Chondrocyte (in vitro differentiated cells): ENCODE data around the gene MGAT3. TPM values are rescaled to one million over a fixed set of nuclear protein-coding genes. Genes with fewer than 3 reads are reported as not detected.

ENCODE experiments used
- DNase-seq: peaks from one replicate; pipeline ENCODE4 v3.0.0; 2021; ENCODE audit warnings: mixed read lengths, low spot score
- H3K27ac Mint-ChIP-seq: one replicate; pipeline ENCODE4 v1.8.0; 2021; ENCODE audit warnings: mild to moderate bottlenecking, moderate library complexity, mixed read lengths; ENCODE audit not compliant: unreplicated experiment
- H3K27me3 Mint-ChIP-seq: 2 replicates; pipeline ENCODE4 v1.8.0; 2021; ENCODE audit warnings: low read depth, mixed read lengths
- H3K36me3 Mint-ChIP-seq: 2 replicates; pipeline ENCODE4 v1.8.0; 2021; ENCODE audit warnings: low read depth, mixed read lengths
- H3K4me1 Mint-ChIP-seq: 2 replicates; pipeline ENCODE4 v1.8.0; 2021; ENCODE audit warnings: low read depth, mild to moderate bottlenecking, mixed read lengths
- H3K4me3 Mint-ChIP-seq: one replicate; pipeline ENCODE4 v1.8.0; 2021; ENCODE audit warnings: mild to moderate bottlenecking, moderate library complexity, mixed read lengths; ENCODE audit not compliant: unreplicated experiment
- H3K9me3 Mint-ChIP-seq: 2 replicates; pipeline ENCODE4 v1.8.0; 2021; ENCODE audit warnings: low read depth, mixed read lengths
- CTCF ChIP-seq: fragments of 200-600 bp; sonication (generic); IDR thresholded peaks from 2 replicates; pipeline ENCODE4 v1.5.0; 2021; ENCODE audit warnings: antibody characterized with exemption, mild to moderate bottlenecking, moderate library complexity
- total RNA-seq: library from RNA; stranded (reverse); gene quantifications from 3 replicates; pipeline ENCODE4 v1.2.1, GENCODE V29; 2021

MGAT3 gene
- total RNA-seq, 1 donor from 2014 or later = 6.1 TPM

GRCh38 chr22:39481054-39481453 is 24.2 kb downstream of the MGAT3 start:
- Mint-ChIP-seq H3K27ac (no peak overlapping the region), H3K27me3 (no peaks in the 10 kb centered on the region), H3K4me1 (no peaks in the 10 kb centered on the region), H3K9me3 (no peaks in the 10 kb centered on the region), H3K36me3 (no peaks in the 10 kb centered on the region), H3K4me3 (no peak overlapping the region)
- no peak for DNase-seq
- TF ChIP-seq CTCF = no peak

- no peak for TF ChIP-seq CTCF
- Mint-ChIP-seq H3K4me1 (no peaks in the 10 kb centered on the region), H3K9me3 (no peaks in the 10 kb centered on the region), H3K4me3 (no peak overlapping the region), H3K27me3 (no peaks in the 10 kb centered on the region), H3K36me3 (no peaks in the 10 kb centered on the region), H3K27ac (no peak overlapping the region)
- no peak for DNase-seq
These were observed 24.8 kb downstream of the MGAT3 start for GRCh38 chr22:39481595-39481994.

GRCh38 chr22:39482768-39483167 is 26.0 kb downstream of the MGAT3 start:
- no peak for DNase-seq
- no peak overlapping the region for H3K4me3 Mint-ChIP-seq
- H3K9me3 Mint-ChIP-seq = no peaks in the 10 kb centered on the region
- TF ChIP-seq CTCF = no peak
- H3K36me3 Mint-ChIP-seq = peaks cover 2% of the 10 kb centered on the region
- no peaks in the 10 kb centered on the region for H3K4me1 Mint-ChIP-seq
- no peak overlapping the region for H3K27ac Mint-ChIP-seq
- no peaks in the 10 kb centered on the region for H3K27me3 Mint-ChIP-seq

GRCh38 chr22:39486951-39487825 is 30.4 kb downstream of the MGAT3 start:
- Mint-ChIP-seq H3K36me3 (peaks cover 3% of the 10 kb centered on the region), H3K4me3 (no peak overlapping the region), H3K4me1 (no peaks in the 10 kb centered on the region), H3K27ac (no peak overlapping the region), H3K27me3 (no peaks in the 10 kb centered on the region), H3K9me3 (no peaks in the 10 kb centered on the region)
- no peak for TF ChIP-seq CTCF
- DNase-seq = no peak

- Mint-ChIP-seq H3K9me3 (no peaks in the 10 kb centered on the region), H3K36me3 (peaks cover 3% of the 10 kb centered on the region), H3K4me1 (no peaks in the 10 kb centered on the region), H3K27me3 (no peaks in the 10 kb centered on the region), H3K27ac (no peak overlapping the region), H3K4me3 (no peak overlapping the region)
- no peak for TF ChIP-seq CTCF
- no peak for DNase-seq
These were observed 31.2 kb downstream of the MGAT3 start for GRCh38 chr22:39487826-39488520.
